Measurements from ENCODE around the gene OAS2. TPM values are rescaled to one million over a fixed set of nuclear protein-coding genes. Genes with fewer than 3 reads are reported as not detected.
A peak's percentile ranks its signal among the peaks of the same experiment; 100 is the strongest.

OAS2 gene
- total RNA-seq, 1 experiment from 2014 or later: 0.99 TPM

- DNase-seq (ENCODE audit: extremely low read depth, low read depth): no peak
These were observed 28.8 kb downstream of the OAS2 start for GRCh38 chr12:113007166-113007565.

- DNase-seq (ENCODE audit: extremely low read depth, low read depth): no peak
These were observed 32.4 kb downstream of the OAS2 start for GRCh38 chr12:113010701-113011100.

DNA sequence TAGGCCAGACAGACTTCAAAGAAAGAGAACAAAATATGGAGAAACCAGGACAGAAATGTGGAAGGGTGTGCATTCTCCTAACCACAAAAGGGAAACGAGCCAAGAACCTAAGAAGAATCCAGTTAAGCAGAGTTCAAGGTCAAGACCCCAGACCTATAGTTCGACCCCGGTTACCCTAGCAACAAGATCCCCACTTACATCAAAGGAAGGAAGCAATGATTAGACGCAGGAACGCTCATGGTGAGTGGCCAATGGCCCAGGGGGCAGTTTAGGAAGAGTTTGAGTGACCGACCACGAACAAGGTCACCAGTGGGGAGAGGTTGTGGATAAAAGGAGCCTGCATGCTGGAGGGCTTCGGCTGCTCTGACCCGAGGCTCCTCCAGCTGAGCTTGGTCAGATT is 36.2 kb downstream of the OAS2 start:
- no peak for DNase-seq (ENCODE audit: extremely low read depth, low read depth)

- DNase-seq (ENCODE audit: extremely low read depth, low read depth): no peak
These were observed 38.5 kb downstream of the OAS2 start for GRCh38 chr12:113016796-113017195.

- no peak for DNase-seq (ENCODE audit: extremely low read depth, low read depth)
These were observed 40.7 kb downstream of the OAS2 start for GRCh38 chr12:113019025-113019424.

GRCh38 chr12:113021500-113021899 is 43.2 kb downstream of the OAS2 start:
- no peak for DNase-seq (ENCODE audit: extremely low read depth, low read depth)

- no peak for DNase-seq (ENCODE audit: extremely low read depth, low read depth)
These were observed 44.4 kb downstream of the OAS2 start for GRCh38 chr12:113022563-113023297.

GRCh38 chr12:113027726-113028125 is 49.4 kb downstream of the OAS2 start:
- DNase-seq (ENCODE audit: extremely low read depth, low read depth): no peak

- peak; percentile 61 for DNase-seq (ENCODE audit: extremely low read depth, low read depth)
These were observed 52.7 kb downstream of the OAS2 start for GRCh38 chr12:113030875-113031525.

GRCh38 chr12:113039911-113040445 is 61.7 kb downstream of the OAS2 start:
- no peak for DNase-seq (ENCODE audit: extremely low read depth, low read depth)

- DNase-seq (ENCODE audit: extremely low read depth, low read depth): peak; percentile 54
These were observed 62.4 kb downstream of the OAS2 start for GRCh38 chr12:113040722-113041171.

- no peak for DNase-seq (ENCODE audit: extremely low read depth, low read depth)
These were observed 63.2 kb downstream of the OAS2 start for GRCh38 chr12:113041560-113041959.

DNA sequence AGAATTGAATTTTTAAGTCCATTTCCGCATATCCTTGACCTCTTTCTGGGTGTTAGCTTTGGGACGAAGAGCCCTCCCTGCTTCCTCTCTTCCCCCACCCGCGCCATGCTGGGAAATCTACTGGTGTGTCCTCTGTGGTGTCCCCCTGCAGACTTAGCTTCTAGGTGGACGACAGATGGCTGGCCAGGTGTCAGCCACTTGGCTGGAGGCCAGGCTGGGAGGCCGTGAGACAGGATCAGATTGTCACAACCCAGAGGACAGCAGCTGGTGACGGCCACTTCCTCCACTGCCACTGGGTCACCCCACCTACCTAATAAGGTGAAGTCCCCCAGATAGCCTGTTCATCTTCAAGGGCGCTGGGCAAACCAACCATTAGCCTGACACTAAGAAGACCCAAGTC is 64.9 kb downstream of the OAS2 start:
- DNase-seq (ENCODE audit: extremely low read depth, low read depth): no peak

- DNase-seq (ENCODE audit: extremely low read depth, low read depth): no peak
These were observed 66.2 kb downstream of the OAS2 start for GRCh38 chr12:113044516-113044915.

GRCh38 chr12:113048716-113049127 is 70.4 kb downstream of the OAS2 start:
- peak; percentile 64 for DNase-seq (ENCODE audit: extremely low read depth, low read depth)

GRCh38 chr12:113049976-113050742 is 71.8 kb downstream of the OAS2 start:
- DNase-seq (ENCODE audit: extremely low read depth, low read depth): peak; percentile 20

GRCh38 chr12:113050795-113051194 is 72.5 kb downstream of the OAS2 start:
- no peak for DNase-seq (ENCODE audit: extremely low read depth, low read depth)

DNA sequence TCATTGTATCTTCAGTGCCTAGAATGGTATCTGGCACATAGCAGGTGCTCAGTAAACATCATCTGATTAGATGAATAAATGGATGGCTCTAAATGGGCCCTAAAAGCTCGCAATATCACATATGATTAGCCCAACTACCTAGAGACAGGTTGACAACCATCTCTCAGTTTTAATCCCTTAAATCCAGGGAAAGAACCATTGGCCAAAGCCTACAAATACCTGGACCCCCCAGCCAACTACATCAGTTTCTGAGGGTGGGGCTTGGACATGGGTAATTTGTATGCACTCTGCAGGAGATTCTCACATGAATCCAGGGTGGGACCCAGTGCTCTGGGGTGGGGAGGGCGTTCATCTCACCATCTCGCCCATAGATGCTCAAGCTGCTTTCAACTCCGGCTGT is 73.4 kb downstream of the OAS2 start:
- DNase-seq (ENCODE audit: extremely low read depth, low read depth): no peak

- DNase-seq (ENCODE audit: extremely low read depth, low read depth): no peak
These were observed 74.0 kb downstream of the OAS2 start for GRCh38 chr12:113052326-113052725.

GRCh38 chr12:113054948-113055486 is 76.7 kb downstream of the OAS2 start:
- DNase-seq (ENCODE audit: extremely low read depth, low read depth): no peak

All from NCI-H460 (cell line).